Loucy (cell line): Measurements from ENCODE around the gene TMEM240.

Experiments
- EZH2phosphoT487 ChIP-seq: fragments of 200-600 bp; IDR thresholded peaks from 2 replicates; pipeline ENCODE4 v1.6.1; 2018; ENCODE audit warnings: antibody characterized with exemption, mild to moderate bottlenecking, moderate library complexity, borderline replicate concordance
- TF ChIP-seq, protein P1 (sequence below): fragments of 200-600 bp; sonication (generic); conservative IDR thresholded peaks from 2 replicates; pipeline ENCODE4 v1.5.1; 2014; ENCODE audit warnings: mild to moderate bottlenecking, antibody characterized with exemption, low read length

DNA sequence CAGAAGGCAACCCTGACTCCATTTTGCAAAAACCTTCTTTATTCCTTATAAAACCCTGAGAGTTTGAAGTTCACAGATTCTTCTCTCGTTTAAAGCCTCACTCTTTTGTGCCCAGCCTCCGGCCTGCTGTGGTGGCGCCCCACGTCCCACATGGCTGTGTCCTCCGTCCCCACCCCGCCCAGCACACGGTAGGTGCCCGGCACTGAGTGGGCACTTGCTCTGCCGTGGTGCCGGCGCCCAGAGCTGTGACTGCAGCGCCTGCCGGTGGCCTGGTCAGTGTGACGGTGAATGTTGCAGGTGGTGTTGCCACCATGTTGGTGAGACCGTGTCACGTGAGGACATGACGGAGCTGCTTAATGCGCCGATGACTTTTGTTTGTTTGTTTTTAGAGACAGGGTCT lies 19.1 kb downstream of the TMEM240 start:
- TF ChIP-seq, protein P1, sequence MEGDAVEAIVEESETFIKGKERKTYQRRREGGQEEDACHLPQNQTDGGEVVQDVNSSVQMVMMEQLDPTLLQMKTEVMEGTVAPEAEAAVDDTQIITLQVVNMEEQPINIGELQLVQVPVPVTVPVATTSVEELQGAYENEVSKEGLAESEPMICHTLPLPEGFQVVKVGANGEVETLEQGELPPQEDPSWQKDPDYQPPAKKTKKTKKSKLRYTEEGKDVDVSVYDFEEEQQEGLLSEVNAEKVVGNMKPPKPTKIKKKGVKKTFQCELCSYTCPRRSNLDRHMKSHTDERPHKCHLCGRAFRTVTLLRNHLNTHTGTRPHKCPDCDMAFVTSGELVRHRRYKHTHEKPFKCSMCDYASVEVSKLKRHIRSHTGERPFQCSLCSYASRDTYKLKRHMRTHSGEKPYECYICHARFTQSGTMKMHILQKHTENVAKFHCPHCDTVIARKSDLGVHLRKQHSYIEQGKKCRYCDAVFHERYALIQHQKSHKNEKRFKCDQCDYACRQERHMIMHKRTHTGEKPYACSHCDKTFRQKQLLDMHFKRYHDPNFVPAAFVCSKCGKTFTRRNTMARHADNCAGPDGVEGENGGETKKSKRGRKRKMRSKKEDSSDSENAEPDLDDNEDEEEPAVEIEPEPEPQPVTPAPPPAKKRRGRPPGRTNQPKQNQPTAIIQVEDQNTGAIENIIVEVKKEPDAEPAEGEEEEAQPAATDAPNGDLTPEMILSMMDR: no peak
- no peak for TF ChIP-seq EZH2phosphoT487
